HG02884 (cell line): Measurements from ENCODE around the gene LUC7L2.
"Not testable (repeated sequence)": the region's sequence is repeated elsewhere in the genome, so short reads cannot be mapped to it uniquely, and the experiment has no call there.

Source experiments
- ATAC-seq: cut with Tn5 transposase; IDR thresholded peaks from one replicate; pipeline ENCODE4 v1.9.1; 2021; ENCODE audit warnings: mild to moderate bottlenecking, moderate library complexity; ENCODE audit not compliant: unreplicated experiment

Gene LUC7L2

GRCh38 chr7:139394540-139394939 lies 34.8 kb downstream of the LUC7L2 start:
- ATAC-seq: no peak

GRCh38 chr7:139396323-139396951 lies 36.7 kb downstream of the LUC7L2 start:
- no peak for ATAC-seq

DNA sequence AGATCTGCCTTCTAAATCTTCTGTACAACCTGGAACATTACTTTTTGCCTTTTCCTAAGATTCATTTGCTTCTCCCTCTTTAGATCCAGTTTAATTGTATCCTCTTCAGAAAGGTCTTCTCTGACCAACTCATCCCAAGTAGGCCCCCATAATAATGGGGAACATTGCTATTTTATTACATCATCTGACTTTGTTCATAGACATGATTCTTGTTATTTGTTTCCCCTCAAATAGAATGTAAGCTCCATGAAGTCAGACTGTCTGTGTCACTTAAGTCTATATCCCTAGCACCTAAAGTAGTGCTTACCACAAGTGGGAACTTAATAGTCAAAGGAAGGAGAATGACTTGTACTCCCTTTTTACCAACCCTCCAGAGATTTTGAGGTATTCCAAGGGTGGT lies 37.5 kb downstream of the LUC7L2 start:
- ATAC-seq: no peak

DNA sequence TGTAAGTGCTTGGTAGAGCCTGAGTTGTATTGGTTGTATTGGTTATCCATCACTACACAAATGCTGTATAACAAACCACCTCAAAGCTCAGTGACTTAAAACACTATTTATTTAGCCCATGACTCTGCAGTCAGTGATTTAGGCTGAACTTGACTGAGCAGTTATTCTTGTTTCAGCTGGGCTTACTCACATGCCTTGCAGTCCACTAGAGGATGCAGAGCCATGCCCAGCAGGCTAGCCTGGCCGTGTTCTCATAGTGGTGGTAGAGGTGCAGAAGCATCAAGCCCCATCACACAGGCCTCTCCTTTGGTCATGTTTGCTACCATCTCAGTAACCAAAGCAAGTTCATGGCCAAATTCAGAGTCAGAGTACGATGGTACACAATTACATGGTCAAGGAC lies 43.9 kb downstream of the LUC7L2 start:
- no peak for ATAC-seq

DNA sequence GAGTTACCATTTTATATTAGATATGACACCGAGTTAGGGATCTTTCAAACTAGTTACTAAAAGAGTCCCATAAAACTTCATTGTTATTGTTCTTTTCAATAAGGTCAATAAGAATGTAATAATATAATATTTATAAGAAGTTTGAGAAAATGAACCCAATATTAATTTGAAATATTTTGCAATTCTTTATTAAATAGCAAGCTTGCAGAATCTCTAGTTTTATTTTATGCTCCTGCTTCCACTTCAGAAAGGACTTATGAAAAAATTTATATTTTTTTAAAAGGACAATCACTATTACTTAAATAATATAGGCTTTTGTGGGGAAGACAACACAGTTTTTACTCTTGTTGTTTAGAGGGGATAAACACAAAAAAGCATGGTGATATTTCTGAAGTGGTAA lies 47.9 kb downstream of the LUC7L2 start:
- no peak for ATAC-seq

DNA sequence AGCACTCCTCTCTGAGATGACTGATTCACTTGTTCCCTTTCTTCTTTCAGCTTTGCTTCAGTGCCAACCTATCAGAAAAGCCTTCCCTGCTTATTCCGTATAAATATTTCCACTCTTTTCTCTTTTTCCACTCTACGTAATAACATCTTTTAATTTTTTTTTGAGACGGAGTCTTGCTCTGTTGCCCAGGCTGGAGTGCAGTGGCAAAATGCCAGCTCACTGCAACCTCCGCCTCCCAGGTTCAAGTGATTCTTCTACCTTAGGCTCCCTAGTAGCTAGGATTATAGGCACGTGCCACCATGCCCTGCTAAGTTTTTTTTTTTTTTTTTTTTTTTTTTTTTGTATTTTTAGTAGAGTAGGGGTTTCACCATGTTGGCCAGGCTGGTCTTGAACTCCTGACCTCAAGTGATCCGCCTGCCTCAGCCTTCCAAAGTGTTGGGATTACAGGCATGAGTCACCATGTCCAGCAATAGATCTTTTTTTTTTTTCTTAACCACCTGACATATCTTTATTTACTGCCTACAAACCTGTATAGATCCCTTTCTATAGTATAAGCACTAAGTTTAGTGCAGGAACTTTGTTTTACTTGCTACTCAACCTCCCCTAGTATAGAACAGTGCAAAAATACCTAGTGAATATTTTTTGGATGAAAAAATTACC lies 55.2 kb downstream of the LUC7L2 start:
- ATAC-seq: not testable (repeated sequence)

DNA sequence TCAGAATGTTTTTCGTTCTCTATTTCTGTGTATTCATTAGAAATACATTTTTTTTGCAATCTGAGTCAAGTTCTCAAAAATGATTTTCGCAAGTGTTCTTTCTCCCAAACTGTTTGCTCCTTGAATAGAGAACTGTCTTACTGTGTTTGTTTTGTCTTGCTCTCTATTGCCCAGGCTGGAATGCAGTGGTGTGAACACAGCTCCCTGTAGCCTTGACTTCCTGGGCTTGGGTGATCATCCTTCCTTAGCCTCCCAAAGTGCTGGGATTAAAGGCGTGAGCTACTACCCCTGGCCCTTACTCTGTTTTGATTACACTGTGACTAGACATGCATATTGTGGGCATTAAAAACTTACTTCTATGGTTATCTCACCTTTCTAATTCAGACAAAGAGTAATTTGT lies 56.7 kb downstream of the LUC7L2 start:
- ATAC-seq: no peak

- ATAC-seq: no peak
Measured at GRCh38 chr7:139417478-139417877, 57.8 kb downstream of the LUC7L2 start.

GRCh38 chr7:139421123-139421522 lies 61.4 kb downstream of the LUC7L2 start:
- ATAC-seq: no peak

- no peak for ATAC-seq
Measured at GRCh38 chr7:139422126-139422525, 62.4 kb downstream of the LUC7L2 start.

DNA sequence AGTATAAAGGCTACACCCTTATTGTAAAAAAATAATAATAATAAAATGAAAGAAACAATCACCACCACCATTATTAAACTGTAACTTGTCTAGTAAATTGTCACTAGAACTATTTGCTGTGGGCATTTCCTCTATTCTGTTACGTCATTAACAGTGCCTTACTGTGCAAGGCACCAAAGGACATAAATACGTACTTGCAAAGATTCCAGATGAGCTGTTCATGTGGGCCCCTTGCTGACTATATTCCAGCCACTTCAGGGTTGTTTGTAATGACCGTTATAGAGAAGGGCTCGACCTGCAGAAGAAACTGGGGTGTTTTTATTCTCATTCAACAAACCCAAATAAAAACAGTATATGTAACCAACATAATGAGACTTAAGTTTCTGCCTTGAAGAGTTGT lies 63.4 kb downstream of the LUC7L2 start:
- ATAC-seq: no peak

DNA sequence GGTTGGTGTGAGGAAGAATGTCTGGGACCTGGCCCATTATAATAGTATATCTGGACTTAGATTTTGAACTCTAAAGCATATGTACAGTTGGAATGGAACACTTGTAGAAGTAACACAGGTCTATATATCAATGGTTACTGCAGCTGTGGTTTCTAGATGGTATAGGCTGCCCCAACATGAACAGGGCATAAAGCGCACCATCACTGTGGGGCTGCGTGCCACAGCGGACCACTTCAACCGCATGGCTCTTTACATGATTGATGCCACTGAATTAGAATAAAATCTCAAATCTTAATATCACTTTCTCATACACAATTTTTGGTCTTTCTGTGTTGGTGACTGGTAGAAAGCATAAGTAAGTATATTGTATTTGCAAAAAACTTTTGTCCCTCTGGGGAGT lies 64.3 kb downstream of the LUC7L2 start:
- ATAC-seq: no peak

DNA sequence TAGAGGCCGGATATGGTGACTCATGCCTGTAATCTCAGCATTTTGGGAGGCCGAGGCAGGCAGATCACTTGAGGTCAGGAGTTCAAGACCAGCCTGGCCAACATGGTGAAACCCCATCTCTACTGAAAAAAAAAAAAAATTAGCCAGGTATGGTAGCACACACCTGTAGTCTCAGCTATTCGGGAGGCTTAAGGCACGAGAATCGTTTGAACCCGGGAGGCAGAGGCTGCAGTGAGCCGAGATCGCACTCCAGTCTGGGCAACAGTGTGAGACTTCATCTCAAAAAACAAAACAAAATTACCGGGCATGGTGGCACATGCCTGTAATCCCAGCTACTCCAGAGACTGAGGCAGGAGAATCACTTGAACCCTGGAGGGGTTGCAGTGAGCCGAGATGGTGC lies 66.0 kb downstream of the LUC7L2 start:
- ATAC-seq: not testable (repeated sequence)

- ATAC-seq: no peak
Measured at GRCh38 chr7:139426258-139427028, 66.7 kb downstream of the LUC7L2 start.

GRCh38 chr7:139427029-139427420 lies 67.3 kb downstream of the LUC7L2 start:
- ATAC-seq: no peak

GRCh38 chr7:139427788-139428187 lies 68.1 kb downstream of the LUC7L2 start:
- no peak for ATAC-seq

DNA sequence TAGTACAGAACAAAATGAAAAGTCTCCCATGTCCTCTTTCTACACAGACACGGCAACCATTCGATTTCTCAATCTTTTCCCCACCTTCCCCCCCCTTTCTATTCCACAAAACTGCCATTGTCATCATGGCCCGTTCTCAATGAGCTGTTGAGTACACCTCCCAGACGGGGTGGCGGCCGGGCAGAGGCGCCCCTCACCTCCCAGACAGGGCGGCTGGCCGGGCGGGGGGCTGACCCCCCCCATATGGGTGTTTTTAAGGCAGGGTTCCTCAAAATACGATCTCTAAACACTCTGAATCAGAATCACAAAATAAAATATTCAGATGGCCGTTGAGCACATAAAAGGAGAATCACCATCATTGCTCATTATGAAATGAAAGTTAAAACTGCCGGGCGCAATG lies 70.0 kb downstream of the LUC7L2 start:
- not testable (repeated sequence) for ATAC-seq

DNA sequence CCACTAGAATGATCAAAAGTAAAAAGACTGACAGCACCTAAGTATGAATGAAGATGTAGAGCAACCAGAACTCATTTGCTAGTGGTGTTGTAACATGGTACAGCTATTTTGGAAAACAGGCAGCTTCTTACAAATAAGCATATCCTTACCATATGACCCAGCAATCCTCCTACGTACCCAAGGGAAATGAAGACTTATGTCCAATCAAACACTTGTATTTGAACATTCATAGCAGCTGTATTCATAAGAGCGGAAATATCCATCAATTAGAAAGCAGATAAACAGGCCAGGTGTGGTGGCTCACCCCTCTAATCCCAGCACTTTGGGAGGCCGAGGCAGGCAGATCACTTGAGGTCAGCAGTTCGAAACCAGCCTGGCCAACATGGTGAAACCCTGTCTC lies 70.7 kb downstream of the LUC7L2 start:
- ATAC-seq: no peak

DNA sequence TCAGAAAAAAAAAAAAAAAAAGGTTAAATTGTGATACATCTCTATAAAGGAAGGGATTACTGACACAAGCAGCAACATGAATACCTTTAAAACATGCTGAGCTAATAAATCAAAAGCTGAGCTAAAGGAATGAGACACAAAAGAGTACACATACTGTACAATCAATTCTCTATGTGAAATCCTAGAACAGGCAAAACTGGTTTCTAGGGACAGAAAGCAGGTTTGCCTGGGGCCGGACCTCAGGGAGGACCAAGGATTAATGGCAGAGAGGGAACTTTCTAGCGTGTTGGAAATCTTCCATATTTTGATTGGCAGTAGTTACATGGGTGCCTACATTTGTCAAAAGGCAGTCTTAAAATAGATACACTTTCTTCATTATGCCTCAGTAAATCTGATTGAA lies 71.3 kb downstream of the LUC7L2 start:
- ATAC-seq: no peak

GRCh38 chr7:139431459-139431858 lies 71.8 kb downstream of the LUC7L2 start:
- ATAC-seq: no peak

DNA sequence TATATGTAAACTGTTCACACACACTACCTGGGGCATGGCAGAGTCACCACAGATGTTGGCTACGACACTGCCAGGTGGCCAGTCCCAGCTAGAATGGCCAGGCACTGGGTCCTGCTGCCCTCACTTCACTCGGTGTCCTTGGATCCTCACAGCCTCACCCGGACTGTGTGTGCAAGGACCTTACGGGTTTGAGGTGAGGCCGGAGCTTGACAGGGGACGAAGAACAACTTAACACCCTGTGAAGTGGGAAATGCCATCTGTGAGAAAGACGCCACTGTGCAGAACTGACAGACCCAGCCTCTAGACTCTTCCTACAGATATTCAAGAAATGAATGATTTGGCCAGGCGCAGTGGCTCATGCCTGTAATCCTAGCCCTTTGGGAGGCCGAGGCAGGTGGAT lies 77.1 kb downstream of the LUC7L2 start:
- ATAC-seq: no peak

DNA sequence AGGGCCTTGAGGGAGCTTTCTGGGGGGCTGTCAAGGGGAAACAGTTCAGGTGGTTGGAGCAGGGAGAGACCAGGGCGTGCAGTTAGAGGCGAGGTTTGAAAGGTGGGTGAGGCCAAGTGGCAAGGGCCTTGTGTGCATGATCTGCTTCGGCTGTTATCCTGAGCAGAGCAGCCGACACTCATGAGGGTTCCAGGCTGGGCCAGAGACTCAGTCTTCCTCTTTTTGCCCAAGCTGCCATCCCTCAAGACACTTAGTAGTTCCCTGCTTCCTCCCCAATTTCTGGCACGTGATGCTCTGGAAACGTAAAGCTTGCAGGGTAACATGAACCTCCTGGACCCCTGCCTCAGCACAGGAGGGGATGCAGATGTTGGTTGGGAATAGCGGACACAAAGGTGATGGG lies 79.7 kb downstream of the LUC7L2 start:
- no peak for ATAC-seq
